Peyer's patch (tissue), 4 donors: Measurements from ENCODE around the gene GNG13.

ENCODE experiments used
- CTCF ChIP-seq, 6 experiments: fragments of 450-650 bp in 4 of 6; fragments of 200-600 bp in 2 of 6; sonication (generic) in 1 of 6; IDR thresholded peaks; one replicate each; pipeline ENCODE4 v1.5.1; 2017 to 2019; ENCODE audit warnings: antibody characterized with exemption in 6 of 6, mild to moderate bottlenecking in 3 of 6, moderate library complexity in 1 of 6
- POLR2A ChIP-seq, 2 donors: fragments of 450-650 bp; IDR thresholded peaks; one replicate each; pipeline ENCODE4 v1.5.1; 2017; ENCODE audit warnings: antibody characterized with exemption in 2 of 2, mild to moderate bottlenecking in 2 of 2, moderate library complexity in 2 of 2

- TF ChIP-seq POLR2A (IDR thresholded peaks at IDR 0.05) (no peak), CTCF (IDR thresholded peaks at IDR 0.05) (no peak)
These were observed 21.8 kb upstream of the GNG13 start for GRCh38 chr16:822174-822908.
